K562 (cell line): Measurements from ENCODE around the gene AEN. TPM values are rescaled to one million over a fixed set of nuclear protein-coding genes. Genes with fewer than 3 reads are reported as not detected.

Experiments used
- C11orf30 ChIP-seq: fragments of 450-650 bp; IDR thresholded peaks from 2 replicates; pipeline ENCODE4 v1.6.1; 2016; ENCODE audit warnings: low read depth, mild to moderate bottlenecking
- CC2D1A ChIP-seq: fragments of 450-650 bp; IDR thresholded peaks from 2 replicates; pipeline ENCODE4 v1.6.1; 2017; ENCODE audit warnings: mild to moderate bottlenecking
- PYGO2 ChIP-seq: fragments of 450-650 bp; IDR thresholded peaks from 2 replicates; pipeline ENCODE4 v1.6.1; 2016; ENCODE audit warnings: mild to moderate bottlenecking, missing genetic modification characterization, moderate library complexity, missing compliant biosample characterization
- ZNF764 ChIP-seq: fragments of 250-450 bp; sonication (Bioruptor Pico); IDR thresholded peaks from 2 replicates; pipeline ENCODE4 v1.4.0; 2020; ENCODE audit warnings: low read depth, mild to moderate bottlenecking, moderate library complexity
- polyA plus RNA-seq, 8 experiments: library from polyadenylated mRNA; depleted of rRNA in 4 of 8; stranded (reverse) in 5 of 8; unstranded in 3 of 8; fragments of >200 nt; fragmentation: Nextera tagmentation in 2 of 8; fragmentation: Illumina TruSeq in 1 of 8; extraction: Ambion mirVana in 2 of 8; extraction: Trizol in 1 of 8; gene quantifications; 2 replicates each; pipeline versions ENCODE4 v1.2.1 to v1.2.3, GENCODE V29; 2011 to 2014; ENCODE audit warnings: inconsistent platforms in 1 of 8, missing spikeins in 1 of 8
- total RNA-seq, 7 experiments: library from RNA; depleted of rRNA in 6 of 7; stranded (reverse); fragments of >200 nt in 6 of 7; fragmentation: Illumina TruSeq in 2 of 7; extraction: Trizol in 2 of 7; gene quantifications; 2 replicates each; pipeline versions ENCODE4 v1.2.1 to v1.2.3, GENCODE V29; 2011 to 2021; ENCODE audit warnings: low replicate concordance in 1 of 7
- TF ChIP-seq, protein P1 (sequence below), 2 experiments: fragments of 450-650 bp; formaldehyde crosslinking in 1 of 2; IDR thresholded peaks; 2 replicates each; pipeline versions ENCODE4 v1.4.0 to v1.6.1; 2014 to 2020; ENCODE audit warnings: mild to moderate bottlenecking in 2 of 2, borderline replicate concordance in 1 of 2, low read depth in 1 of 2
- TF ChIP-seq, protein P2 (sequence below): fragments of 250-450 bp; sonication (Bioruptor Pico); IDR thresholded peaks from 2 replicates; pipeline ENCODE4 v1.5.0; 2020; ENCODE audit warnings: mild to moderate bottlenecking
- TF ChIP-seq, protein P3 (sequence below): fragments of 250-450 bp; sonication (Bioruptor Pico); IDR thresholded peaks from 2 replicates; pipeline ENCODE4 v1.5.0; 2021
- TF ChIP-seq, protein P4 (sequence below), 3 experiments: IDR thresholded peaks in 2 of 3; conservative IDR thresholded peaks in 1 of 3; 2 replicates each; pipeline ENCODE4 v1.5.1; 2011 to 2012; ENCODE audit warnings: low read length in 3 of 3, mild to moderate bottlenecking in 3 of 3, control low read depth in 2 of 3, improper control_type of control experiment in 1 of 3, inconsistent platforms in 1 of 3, low read depth in 1 of 3, mixed read lengths in 1 of 3, moderate library complexity in 1 of 3; ENCODE audit not compliant: insufficient read depth in 2 of 3

The AEN gene
- total and polyA plus RNA-seq, 9 of the 15 experiments (the other 6 are each of a cell fraction or from before 2014, with no cell fraction given): 9.0 to 51.0 (median 32.8) TPM

DNA sequence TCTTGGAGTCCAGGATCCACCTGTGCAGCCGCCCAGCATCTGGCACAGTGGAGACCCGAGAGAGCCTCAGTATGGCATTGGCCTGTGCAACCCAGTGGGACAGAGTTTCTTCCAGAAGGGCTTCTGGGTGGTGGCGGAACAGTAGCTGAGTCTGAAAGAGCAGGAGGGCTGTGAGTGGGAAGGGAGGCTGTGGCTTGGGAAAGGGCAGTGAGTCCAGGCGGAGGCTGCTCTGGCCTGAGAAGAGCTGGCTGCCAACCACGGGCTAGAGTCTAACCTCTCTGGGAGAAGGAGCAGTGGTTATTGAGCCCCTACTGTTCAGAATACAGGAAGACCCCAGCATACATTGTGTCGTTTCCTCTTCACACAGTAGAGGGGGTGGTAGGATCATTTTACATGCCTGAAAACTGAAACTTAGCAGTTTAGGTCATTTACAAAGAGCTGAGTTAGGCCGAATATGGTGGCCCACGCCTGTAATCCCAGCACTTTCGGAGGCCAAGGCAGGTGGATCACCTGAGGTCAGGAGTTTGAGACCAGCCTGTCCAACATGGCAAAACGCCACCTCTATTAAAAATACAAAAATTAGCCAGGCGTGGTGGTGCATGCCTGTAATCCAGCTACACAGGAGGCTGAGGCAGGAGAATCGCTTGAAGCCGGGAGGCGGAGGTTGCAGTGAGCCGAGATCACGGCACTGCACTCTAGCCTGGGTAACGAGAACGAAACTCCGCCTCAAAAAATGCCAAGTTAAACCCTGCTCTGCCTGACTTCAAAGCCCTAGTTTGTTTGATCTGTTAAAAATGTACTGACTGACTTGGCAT, 3.2 kb downstream of the AEN start (continued):
- TF ChIP-seq, protein P1, sequence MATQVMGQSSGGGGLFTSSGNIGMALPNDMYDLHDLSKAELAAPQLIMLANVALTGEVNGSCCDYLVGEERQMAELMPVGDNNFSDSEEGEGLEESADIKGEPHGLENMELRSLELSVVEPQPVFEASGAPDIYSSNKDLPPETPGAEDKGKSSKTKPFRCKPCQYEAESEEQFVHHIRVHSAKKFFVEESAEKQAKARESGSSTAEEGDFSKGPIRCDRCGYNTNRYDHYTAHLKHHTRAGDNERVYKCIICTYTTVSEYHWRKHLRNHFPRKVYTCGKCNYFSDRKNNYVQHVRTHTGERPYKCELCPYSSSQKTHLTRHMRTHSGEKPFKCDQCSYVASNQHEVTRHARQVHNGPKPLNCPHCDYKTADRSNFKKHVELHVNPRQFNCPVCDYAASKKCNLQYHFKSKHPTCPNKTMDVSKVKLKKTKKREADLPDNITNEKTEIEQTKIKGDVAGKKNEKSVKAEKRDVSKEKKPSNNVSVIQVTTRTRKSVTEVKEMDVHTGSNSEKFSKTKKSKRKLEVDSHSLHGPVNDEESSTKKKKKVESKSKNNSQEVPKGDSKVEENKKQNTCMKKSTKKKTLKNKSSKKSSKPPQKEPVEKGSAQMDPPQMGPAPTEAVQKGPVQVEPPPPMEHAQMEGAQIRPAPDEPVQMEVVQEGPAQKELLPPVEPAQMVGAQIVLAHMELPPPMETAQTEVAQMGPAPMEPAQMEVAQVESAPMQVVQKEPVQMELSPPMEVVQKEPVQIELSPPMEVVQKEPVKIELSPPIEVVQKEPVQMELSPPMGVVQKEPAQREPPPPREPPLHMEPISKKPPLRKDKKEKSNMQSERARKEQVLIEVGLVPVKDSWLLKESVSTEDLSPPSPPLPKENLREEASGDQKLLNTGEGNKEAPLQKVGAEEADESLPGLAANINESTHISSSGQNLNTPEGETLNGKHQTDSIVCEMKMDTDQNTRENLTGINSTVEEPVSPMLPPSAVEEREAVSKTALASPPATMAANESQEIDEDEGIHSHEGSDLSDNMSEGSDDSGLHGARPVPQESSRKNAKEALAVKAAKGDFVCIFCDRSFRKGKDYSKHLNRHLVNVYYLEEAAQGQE (IDR thresholded peaks at IDR 0.05; ENCODE audit: borderline replicate concordance): 0 out of 2 replicates have a peak, but pooled peaks have one; percentile 4
- TF ChIP-seq, protein P1 (CRISPR knock-in tag; IDR thresholded peaks at IDR 0.05; ENCODE audit: low read depth): no peak
- TF ChIP-seq, protein P2, sequence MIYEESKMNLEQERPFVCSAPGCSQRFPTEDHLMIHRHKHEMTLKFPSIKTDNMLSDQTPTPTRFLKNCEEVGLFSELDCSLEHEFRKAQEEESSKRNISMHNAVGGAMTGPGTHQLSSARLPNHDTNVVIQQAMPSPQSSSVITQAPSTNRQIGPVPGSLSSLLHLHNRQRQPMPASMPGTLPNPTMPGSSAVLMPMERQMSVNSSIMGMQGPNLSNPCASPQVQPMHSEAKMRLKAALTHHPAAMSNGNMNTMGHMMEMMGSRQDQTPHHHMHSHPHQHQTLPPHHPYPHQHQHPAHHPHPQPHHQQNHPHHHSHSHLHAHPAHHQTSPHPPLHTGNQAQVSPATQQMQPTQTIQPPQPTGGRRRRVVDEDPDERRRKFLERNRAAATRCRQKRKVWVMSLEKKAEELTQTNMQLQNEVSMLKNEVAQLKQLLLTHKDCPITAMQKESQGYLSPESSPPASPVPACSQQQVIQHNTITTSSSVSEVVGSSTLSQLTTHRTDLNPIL (CRISPR knock-in tag): no peak
- TF ChIP-seq C11orf30: peak; percentile 39; the same call in 1 of the 2 replicates
- TF ChIP-seq, protein P3, sequence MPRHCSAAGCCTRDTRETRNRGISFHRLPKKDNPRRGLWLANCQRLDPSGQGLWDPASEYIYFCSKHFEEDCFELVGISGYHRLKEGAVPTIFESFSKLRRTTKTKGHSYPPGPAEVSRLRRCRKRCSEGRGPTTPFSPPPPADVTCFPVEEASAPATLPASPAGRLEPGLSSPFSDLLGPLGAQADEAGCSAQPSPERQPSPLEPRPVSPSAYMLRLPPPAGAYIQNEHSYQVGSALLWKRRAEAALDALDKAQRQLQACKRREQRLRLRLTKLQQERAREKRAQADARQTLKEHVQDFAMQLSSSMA (CRISPR knock-in tag): no peak
- TF ChIP-seq CC2D1A: no peak
- no peak for TF ChIP-seq PYGO2 (tag)
- no peak for TF ChIP-seq ZNF764
- TF ChIP-seq, protein P4, sequence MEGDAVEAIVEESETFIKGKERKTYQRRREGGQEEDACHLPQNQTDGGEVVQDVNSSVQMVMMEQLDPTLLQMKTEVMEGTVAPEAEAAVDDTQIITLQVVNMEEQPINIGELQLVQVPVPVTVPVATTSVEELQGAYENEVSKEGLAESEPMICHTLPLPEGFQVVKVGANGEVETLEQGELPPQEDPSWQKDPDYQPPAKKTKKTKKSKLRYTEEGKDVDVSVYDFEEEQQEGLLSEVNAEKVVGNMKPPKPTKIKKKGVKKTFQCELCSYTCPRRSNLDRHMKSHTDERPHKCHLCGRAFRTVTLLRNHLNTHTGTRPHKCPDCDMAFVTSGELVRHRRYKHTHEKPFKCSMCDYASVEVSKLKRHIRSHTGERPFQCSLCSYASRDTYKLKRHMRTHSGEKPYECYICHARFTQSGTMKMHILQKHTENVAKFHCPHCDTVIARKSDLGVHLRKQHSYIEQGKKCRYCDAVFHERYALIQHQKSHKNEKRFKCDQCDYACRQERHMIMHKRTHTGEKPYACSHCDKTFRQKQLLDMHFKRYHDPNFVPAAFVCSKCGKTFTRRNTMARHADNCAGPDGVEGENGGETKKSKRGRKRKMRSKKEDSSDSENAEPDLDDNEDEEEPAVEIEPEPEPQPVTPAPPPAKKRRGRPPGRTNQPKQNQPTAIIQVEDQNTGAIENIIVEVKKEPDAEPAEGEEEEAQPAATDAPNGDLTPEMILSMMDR (IDR thresholded peaks at IDR 0.05 in 2 of 3, conservative IDR thresholded peaks at IDR 0.05 in 1 of 3; ENCODE audit: insufficient read depth in 2 of 3, low read depth in 1 of 3, low read length in 3 of 3): peak in 2 of 3 experiments; percentile 41 to 55; a peak in 4 of 6 replicates
